ENCODE data around the gene HSPBP1.
A peak's percentile ranks its signal among the peaks of the same experiment; 100 is the strongest.
"Not testable (repeated sequence)": the region's sequence is repeated elsewhere in the genome, so short reads cannot be mapped to it uniquely, and the experiment has no call there.

The HSPBP1 gene

GRCh38 chr19:55231391-55232285, 48.3 kb downstream of the HSPBP1 start:
- no peak for DNase-seq

DNA sequence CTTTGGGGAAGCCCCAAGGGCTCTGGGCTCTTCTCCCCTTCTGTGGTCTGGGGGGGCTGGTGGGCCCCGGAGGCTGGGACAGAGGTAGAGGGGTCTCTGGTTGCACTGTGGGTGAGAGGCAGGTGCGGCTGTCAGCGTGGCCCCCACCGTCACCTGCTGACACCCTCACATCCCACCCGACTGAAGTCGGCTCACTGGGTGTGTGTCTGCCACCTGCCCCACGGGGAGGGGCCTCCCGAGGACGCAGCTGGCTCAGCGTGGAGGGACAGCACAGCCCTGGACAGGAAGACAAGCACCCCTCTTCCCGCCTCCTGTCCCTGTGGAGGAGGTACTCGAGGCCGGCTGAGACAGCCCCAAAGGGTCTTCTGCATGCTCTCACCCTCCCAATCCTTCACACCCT, 49.1 kb downstream of the HSPBP1 start:
- DNase-seq = no peak

- DNase-seq = no peak
Observed at GRCh38 chr19:55230329-55230728, 49.6 kb downstream of the HSPBP1 start.

DNA sequence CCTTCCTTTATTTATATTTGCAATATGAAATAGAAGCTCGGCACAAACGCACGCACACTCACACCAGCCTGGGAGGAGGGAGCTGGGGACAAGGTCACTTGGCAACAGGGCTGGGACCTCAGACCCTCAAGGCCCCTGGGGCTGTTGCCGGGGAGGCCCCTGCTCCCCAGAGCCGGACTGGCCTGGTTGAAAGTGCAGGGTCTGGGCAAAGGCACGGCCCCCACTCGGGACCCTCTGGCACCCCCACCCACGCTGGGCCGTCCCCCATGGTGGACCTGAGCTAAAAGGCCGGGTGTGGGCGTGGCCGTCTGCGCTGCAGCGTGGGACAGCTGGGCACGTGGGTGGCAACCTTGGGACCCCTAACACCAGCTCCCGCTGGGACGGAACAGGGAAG, 50.1 kb downstream of the HSPBP1 start:
- DNase-seq = no peak

DNA sequence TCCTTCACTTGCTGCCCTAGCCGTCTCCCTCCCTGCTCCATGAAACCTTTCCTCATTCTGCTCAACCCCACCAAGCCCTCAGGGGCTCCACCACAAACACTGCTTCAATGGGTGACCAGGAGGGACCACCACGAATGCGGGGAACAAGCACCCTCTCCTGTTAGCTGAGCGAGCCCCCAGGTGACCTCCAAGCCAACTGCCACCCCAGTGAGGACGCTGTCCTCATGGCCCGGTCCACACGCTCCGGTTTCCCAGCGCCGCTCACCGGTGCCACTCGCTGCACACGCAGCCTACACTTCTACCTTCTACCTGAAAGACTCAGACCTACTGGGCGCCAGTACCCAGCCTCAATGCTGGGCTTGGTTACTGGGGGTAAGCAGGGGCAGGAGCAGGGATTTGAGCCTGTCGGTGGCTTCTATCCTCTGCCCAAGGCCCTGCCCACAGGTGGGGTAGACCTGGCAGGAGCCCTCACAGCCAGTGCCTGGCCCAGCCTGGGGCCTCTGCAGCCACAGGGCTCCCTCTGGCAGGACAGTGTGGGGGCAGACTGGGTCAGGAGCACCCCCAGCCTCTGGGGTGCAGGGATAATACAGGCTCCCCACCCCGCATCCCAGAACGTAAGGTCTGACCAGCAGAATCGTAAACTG, 50.6 kb downstream of the HSPBP1 start:
- DNase-seq = no peak

DNA sequence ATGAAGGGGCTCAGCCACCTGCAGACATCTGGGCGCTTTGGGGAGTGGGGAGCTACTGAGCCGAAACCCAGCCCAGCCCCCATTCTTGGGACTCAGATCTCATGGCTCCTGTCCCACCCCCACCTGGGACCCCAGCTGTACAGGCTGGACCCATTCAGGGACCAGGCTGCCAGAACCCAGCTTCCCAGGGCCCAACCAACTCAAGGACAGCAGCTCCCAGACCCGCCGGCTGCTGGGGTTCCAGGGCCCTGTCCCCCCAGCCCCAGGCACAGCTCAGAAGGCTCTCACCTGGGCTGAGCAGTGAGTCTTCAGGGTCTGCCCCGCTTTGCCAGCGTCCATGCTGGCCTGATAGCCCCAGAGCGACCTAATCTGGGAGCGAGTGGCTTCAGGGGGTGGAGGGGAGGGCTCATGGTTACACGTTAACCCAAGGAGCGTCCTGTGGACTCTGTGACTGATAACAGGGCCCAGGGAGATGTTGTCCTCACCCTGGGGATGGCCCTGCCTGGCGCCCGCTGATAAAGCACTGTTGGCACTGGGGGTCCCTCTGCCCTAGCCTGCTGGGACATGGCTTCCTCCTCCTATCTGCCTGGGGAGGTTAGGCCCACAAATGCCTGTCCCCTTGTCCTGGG, 51.4 kb downstream of the HSPBP1 start, which contains the start of gene TMEM86B:
Gene TMEM86B (minus strand): TSS at position 361 of the 629 bp plus-strand sequence. CDS start 22 bp downstream, at position 339.
- DNase-seq = no peak

DNA sequence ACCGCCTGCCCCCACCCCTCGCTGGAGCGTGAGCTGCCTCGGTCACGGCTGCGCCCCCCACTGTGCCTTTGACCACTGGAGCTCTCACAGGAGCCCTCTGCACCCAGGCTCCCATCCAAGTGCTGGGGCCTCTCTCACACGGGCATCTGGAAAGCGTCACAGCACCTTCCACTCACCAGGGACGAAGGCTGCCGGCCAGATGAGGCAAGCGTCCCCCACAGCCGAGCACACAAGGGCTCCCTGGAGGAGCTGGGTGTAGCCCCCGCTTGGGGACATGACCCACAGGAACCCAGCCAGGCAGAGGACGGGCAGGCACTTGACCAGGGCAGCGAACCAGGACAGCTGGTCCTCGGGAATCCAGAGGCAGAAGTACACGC, 51.9 kb downstream of the HSPBP1 start:
- DNase-seq = no peak

- DNase-seq = no peak
Observed at GRCh38 chr19:55227241-55228014, 52.5 kb downstream of the HSPBP1 start.

DNA sequence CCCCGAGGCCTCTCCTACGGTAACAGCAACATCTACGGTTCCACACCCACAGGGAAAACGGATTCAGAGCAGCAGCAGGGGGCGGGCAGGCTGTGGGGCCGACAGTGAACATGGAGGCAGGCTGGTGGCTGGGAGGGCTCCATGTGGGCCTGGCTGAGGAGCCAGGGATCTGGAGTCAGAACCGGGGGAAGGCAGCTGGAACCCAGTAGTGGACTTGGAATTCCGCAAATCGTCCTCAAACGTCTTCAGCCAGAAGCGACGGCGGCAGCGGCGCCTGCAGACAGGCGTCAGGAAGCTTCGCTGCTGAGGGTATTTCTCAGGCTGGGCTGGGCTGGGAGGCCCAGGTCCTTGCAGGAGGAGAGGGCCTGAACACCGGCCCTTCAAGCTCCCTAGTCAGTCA, 53.1 kb downstream of the HSPBP1 start:
- no peak for DNase-seq

DNA sequence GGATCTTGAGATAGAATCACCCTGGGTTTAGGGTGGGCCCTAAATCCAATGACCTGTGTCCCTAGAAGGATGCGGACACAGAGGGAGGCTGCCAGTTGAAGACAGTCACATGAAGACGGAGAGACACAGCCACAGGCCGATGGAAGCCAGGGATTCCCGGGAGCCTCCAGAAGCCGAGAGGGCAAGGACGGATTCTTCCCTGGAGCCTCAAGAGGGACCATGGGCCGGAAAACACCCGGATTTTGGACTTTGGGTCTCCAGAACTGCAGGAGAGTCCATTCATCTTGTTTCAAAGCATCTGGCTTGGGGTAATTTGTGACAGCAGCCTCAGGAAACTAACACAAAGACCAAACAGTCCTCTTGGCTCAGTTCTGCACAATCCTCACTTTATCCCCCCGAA, 53.6 kb downstream of the HSPBP1 start:
- no peak for DNase-seq

DNA sequence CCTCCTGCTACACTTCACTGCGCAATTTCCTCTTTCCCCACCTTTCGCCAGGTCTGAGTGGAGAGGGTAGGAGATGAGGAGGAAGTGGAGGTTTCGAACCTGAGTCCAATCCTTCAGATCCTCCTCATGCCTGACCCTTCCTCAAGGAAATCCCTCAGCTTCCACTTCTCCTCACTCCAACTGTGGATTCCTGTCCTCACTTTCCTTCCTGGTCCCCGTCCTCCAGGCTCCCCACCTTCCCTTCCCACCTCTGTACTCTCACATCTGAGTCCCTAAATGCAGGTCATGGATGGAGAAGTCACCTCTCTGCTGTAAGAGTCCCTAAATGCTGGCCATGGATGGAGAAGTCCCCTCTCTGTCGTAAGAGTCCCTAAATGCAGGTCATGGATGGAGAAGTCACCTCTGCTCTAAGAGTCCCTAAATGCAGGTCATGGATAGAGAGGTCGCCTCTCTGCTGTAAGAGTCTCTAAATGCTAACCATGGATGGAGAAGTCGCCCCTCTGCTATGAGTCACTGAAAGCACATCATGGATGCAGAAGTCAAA, 54.4 kb downstream of the HSPBP1 start:
- DNase-seq = no peak

DNA sequence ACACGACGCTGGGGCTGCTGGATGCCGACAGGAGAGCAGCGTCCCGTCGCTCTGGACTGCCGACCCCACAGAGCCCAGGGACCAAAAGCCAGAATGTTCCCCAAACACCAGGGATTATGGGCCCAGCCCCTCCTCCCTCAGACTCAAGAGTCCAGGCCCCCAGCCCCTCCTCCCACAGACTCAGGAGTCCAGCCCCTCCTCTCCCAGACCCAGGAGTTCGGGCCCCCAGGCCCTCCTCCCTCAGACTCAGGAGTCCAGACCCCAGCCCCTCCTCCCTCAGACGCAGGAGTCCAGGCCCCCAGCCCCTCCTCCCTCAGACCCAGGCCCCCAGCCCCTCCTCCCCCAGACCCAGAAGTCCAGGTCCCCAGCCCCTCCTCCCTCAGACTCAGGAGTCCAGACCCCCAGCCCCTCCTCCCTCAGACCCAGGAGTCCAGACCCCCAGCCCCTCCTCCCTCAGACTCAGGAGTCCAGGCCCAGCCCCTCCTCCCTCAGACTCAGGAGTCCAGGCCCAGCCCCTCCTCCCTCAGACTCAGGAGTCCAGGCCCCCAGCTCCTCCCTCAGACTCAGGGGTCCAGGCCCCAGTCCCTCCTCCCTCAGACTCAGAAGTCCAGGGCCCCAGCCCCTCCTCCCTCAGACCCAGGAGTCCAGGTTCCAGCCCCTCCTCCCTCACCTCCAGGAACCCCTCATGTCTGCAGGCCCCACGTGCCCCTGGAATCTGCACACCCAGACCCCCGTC, 55.1 kb downstream of the HSPBP1 start:
- not testable (repeated sequence) for DNase-seq

DNA sequence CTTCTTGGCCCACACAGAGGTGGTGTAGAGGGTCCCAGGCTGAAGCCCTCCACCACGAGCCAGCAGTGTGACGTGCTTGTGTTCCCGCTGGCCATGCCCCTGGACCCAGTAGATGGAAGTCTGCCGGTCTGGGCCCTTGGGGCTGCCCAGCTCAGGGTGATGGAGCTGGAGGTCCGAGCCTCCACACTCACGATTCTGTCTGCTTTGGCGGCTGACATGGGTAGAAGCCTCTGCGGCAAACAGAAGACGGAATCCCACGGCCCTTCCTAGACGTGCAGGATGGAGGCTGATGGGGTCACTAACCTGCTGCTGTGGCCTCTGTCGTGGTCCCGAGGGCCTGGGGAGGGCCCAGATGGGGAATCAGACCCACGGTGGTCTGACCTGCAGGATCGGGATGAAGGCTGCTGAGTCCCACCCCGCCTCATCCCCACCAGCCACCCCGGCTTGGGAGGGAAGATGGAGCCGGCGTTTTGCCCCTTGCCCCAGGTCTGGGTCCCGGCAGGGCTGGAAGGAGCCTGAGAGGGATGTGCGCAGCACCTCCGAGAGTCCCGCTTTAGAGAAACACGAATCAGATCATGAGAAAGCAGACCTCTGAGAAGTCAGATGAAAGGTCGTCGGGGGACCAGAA, 55.8 kb downstream of the HSPBP1 start:
- DNase-seq = no peak

DNA sequence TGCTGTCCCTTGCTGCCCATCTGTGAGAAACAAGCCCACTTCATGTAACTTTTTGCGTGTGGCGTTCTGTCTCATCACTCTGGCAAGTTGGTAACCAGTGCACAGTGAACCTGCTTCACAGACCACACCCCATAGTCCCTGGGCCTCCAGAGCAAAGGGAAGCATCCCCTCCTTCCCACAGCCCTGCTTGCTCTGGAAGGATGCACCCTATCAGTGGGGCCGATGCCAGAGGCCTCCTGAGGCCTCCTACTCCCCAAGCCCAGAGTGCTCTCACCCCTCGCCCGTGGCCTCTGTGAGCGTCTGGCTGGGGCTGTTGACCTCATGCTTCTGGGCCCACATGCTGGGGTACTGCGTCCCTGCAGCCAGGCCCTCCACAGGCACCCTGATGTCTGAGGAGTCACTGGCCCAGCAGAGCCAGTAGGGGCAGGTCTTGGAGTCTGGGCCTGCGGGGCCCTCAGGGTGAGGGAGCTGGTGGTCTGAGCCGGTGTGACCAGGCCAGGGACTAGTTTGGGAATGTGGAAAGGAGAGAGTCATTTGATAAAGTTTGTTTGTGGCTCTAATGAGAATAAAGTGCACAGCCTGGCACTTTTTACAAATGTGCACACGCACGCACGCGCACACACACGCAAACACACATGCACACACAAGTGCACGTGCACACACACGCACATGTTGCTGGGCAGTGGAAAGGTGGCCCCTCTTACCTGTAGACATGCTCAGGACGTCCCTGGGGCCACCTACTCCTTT, 56.4 kb downstream of the HSPBP1 start:
- no peak for DNase-seq

GRCh38 chr19:55220525-55220924, 59.4 kb downstream of the HSPBP1 start:
- no peak for DNase-seq

DNA sequence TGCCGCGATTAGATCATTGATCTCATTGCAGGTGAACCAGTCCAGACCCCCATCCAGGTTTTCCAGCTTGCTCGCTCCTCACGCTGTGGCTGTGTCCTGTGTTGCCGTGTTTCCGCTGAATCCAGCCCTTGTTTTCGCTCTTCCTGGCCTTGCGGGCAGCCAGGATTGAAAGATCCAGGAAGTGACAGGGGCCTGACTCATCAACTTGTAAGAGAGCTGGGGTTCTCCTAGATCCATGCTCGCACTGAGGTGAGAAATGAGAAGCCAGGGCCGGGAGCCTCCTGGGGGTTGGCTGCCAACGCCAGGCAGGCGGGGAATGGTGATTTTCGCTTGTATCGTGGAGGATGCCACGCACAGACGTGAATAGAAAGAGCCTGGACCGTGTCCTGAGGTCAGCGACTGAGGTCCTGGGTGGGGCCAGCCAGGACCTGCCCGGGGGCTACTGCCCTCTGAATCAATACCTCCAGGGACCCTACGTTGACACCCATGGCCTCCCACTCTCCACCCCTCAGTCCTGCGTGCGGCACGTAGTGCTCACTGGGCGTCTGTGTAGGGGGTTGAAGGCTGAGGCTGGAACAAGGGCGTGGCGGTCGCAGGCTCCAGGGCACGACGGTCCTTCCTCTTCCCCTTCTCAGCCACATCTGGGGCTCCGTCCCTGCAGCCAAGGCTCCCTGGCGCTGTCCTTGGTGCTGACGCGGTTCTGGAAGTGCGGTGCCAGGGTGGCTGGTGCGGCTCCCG, 63.3 kb downstream of the HSPBP1 start:
- DNase-seq = peak; percentile 99

- DNase-seq = no peak
Observed at GRCh38 chr19:55213547-55213946, 66.4 kb downstream of the HSPBP1 start.

- no peak for DNase-seq
Observed at GRCh38 chr19:55212447-55212846, 67.5 kb downstream of the HSPBP1 start.
